HG03575 (cell line): ENCODE results near the gene FAM43B.

Experiments
- ATAC-seq: cut with Tn5 transposase; IDR thresholded peaks from one replicate; pipeline ENCODE4 v1.9.1; 2021; ENCODE audit not compliant: unreplicated experiment, insufficient number of reproducible peaks, low FRiP score; ENCODE audit errors: extremely low read depth

FAM43B gene

GRCh38 chr1:20587661-20588053 lies 35.3 kb downstream of the FAM43B start:
- no peak for ATAC-seq

DNA sequence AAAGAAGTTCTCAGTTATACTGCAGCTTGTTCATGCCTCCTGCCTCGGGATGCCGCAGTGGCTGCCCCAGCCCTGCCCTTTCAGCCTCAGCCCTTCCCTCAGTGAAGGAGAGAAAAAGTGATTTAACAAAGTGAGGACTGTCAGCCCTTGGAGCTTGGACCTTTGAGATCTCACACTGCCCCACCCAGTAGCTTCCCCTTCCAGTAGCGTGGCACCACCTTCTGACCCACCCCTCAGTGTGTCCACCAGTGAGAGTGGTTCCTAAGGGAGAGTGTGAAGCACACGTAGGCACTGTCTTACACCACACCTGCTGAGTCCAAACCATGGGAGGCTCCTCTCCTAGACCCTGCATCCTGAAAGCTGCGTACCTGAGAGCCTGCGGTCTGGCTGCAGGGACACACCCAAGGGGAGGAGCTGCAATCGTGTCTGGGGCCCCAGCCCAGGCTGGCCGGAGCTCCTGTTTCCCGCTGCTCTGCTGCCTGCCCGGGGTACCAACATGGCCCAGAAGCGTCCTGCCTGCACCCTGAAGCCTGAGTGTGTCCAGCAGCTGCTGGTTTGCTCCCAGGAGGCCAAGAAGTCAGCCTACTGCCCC lies 36.4 kb downstream of the FAM43B start, which contains the start of gene CDA:
Gene CDA (plus strand): TSS at position 464 of the 592 bp plus-strand sequence. CDS start 33 bp downstream, at position 497.
- ATAC-seq: no peak

- no peak for ATAC-seq
These were observed 37.2 kb downstream of the FAM43B start for GRCh38 chr1:20589331-20590278.

- no peak for ATAC-seq
These were observed 38.0 kb downstream of the FAM43B start for GRCh38 chr1:20590306-20590777.

DNA sequence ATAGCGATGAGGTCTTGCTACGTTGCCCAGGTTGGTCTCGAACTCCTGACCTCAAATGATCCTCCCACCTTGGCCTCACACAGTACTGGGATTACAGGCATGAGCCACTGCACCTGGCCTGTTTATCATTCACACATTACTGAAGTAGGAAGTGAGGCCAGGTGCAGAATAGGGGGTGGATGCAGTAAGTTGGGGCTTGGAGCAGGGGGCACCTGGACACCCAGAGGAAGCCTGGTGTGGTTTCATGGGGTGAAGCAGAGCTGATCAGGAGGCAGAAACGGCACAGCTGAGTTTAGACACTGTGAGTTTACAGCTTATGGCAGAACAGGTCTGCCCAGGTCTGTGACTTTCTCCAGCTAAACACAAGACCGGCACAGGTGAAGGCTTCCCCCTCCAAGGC lies 41.4 kb downstream of the FAM43B start:
- ATAC-seq: no peak

DNA sequence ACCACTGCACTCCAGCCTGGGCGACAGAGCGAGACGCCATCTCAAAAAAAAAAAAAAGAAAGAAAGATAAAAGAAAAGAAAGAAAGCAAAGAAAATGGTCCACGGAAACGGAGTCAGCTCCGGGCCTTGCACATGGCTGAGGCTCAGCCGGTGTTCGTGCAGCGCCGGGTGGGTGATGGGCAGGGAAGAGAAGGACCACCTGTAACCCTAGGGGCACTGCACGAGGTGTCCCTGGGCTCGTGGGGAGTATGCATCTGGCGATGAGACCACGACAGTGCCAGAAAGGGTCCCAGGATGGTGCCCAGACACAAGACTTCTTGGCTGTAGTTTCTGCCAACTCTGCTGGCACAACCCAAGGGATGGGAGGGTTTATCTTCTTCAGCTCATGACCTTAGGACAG lies 42.4 kb downstream of the FAM43B start:
- no peak for ATAC-seq

DNA sequence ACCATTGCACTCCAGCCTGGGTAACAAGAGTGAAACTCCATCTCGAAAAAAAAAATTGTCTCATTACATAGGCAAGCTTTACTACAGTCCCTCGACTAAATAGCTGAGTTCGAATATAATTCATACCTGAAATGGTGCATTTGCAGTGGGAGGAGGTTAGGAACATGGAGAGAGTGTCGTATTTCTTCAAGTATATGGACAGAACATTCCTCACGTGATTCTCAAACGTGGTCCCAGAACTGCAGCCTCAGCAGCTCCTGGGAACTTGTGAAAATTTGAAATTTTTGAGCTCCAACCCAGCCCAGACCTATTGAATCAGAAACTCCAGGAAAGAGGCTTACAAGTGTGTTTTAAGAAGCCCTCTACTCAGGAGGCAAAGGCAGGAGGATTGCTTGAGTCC lies 43.7 kb downstream of the FAM43B start:
- no peak for ATAC-seq

DNA sequence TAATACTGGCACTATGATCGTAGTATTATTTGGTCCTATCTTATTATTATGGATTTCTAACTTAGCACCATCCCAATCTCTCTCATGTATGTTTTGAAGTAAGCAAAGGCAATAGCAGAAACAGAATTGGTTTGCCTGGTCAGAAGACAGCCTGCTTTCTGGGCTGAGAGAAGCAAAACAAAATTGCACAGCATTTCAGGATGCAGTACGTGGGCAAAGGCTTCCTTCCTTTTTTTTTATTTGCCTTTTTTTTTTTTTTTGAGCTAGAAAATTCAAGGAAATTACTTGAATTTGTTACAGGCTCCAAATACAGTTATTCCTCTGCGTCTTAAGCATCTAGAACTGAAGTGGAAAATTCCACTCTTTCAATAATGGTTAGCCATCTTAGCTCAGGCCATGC lies 45.3 kb downstream of the FAM43B start:
- ATAC-seq: no peak

DNA sequence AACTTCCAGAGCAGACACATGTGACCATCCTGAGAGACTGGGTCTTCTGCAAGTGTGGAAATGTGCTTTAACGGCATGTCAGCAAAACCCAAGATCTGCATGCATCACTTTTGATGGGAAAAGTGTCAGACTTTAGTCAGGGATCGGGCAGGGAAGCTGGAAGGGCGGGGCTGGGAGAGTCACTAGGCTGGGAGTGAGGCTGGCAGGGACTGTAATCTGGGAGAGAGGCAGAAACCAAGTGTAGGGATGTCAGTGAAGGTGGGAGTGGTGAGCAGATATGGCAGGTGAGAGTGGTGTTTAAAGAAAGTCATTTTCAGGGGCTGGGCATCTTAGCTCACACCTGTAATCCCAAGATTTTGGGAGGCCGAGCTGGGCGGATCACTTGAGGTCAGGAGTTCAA lies 47.8 kb downstream of the FAM43B start:
- ATAC-seq: no peak

GRCh38 chr1:20601129-20601825 lies 48.9 kb downstream of the FAM43B start:
- ATAC-seq: no peak

- no peak for ATAC-seq
These were observed 50.6 kb downstream of the FAM43B start for GRCh38 chr1:20602851-20603450.

DNA sequence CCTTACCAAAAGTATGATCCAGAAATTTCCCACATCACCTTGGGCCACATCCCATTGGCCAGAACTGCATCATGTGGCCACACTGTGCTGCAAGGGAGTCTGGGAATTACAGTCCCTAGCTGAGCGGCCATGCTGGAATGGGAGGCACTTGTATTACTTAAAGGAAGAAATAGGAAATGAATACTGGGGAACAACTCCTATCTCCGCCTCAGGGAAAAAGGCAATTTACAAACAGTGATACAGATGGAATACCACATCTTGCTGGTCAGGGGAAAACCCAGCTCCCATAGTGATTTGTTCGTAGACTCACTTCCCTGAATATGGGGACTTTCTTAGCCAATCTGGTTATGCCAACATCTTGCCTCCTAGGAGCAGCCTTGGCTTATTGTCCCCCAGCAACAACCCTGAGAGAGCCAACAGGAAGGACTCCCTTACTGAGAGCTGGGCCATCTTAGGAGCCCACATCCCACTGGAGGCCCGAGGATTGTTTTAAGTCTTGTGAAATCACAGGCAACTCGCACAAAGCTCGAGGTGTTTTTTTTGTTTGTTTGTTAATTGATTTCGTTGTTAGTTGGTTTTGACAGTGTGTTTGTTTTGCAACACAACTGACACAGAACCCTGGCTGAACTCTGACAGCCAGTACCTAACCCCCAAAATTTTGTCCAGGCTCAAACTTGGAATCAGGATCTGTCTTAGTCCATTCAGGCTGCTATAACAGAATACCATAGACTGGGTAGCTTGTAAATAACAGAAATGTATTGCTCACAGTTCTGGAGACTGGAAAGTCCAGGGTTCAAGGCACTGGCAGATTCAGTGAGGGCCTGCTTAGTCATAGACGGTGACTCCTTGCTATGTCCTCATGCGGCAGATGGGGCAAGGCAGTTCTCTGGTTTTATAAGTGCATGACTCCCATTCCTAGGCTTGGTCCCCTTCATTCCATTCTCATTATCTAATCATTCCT lies 51.4 kb downstream of the FAM43B start:
- no peak for ATAC-seq
